Right cardiac atrium (tissue), 5 donors: ENCODE measurements around the gene NOC4L. TPM values are rescaled to one million over a fixed set of nuclear protein-coding genes. Genes with fewer than 3 reads are reported as not detected.

Source experiments
- ATAC-seq, 2 donors: fragments of 200-7000 bp; cut with Tn5 transposase; one replicate each; pipeline versions ENCODE4 v1.8.0 to v1.9.1; 2020; ENCODE audit warnings: moderate library complexity in 2 of 2, mild to moderate bottlenecking in 1 of 2
- DNase-seq, 3 donors: peaks; one replicate each; pipeline ENCODE4 v3.0.0-alpha.2; 2020
- H3K27ac ChIP-seq: one replicate; pipeline ENCODE4 v1.5.1; 2013; ENCODE audit warnings: mild to moderate bottlenecking, low read length, control low read depth, moderate library complexity
- H3K27me3 ChIP-seq: one replicate; pipeline ENCODE4 v1.6.1; 2013; ENCODE audit not compliant: control insufficient read depth, insufficient read depth
- H3K4me1 ChIP-seq: one replicate; pipeline ENCODE4 v1.6.1; 2013; ENCODE audit warnings: low read length; ENCODE audit not compliant: control insufficient read depth, insufficient read depth
- H3K4me3 ChIP-seq: one replicate; pipeline ENCODE4 v1.5.1; 2013; ENCODE audit warnings: low read length, control low read depth
- H3K9me3 ChIP-seq: one replicate; pipeline ENCODE4 v1.6.1; 2013; ENCODE audit warnings: low read length; ENCODE audit not compliant: control insufficient read depth
- WGBS: extraction: QIAGEN DNeasy Blood & Tissue Kit; methylation state at CpG from one replicate; pipeline ENCODE4 v1.1.7; 2013; 5-methylcytosine and 5-hydroxymethylcytosine counted together
- intact Hi-C, 4 donors: fragments of 100-400 bp; cut with DNase I; formaldehyde crosslinking; loops; one replicate each; pipeline versions ENCODE4 v1.11.0 to v1.14.0; 2022 to 2023
- polyA plus RNA-seq: library from polyadenylated mRNA; stranded (reverse); fragments of 200-250 nt; gene quantifications from one replicate; pipeline ENCODE4 v1.2.3, GENCODE V29; 2013
- total RNA-seq, 4 donors: library from RNA; stranded (reverse); fragmentation: NEBNext Ultra II Directional; extraction: Animal tissue kit (Norgen Biotek cat#: 25700); gene quantifications; one replicate each; pipeline ENCODE4 v1.2.1, GENCODE V29; 2021
- donor health status: healthy with polysubstance abuse.
- donor health status: DM: no; HTN: yes; CAD: no.
- donor health status: DM: no; HTN: no; CAD: no.
- donor health status: DM: no; HTN: yes; CAD: no; lungs with severe emphysema.
- donor health status: DM: yes; HTN: yes; CAD: no.

The NOC4L gene
- total and polyA plus RNA-seq, 5 donors = 7.7 to 11.0 (median 9.3) TPM

- no peak for DNase-seq
- no peak overlapping the region for H3K4me3 ChIP-seq
These were observed 35.9 kb upstream of the NOC4L start for GRCh38 chr12:132108211-132108832.

DNA sequence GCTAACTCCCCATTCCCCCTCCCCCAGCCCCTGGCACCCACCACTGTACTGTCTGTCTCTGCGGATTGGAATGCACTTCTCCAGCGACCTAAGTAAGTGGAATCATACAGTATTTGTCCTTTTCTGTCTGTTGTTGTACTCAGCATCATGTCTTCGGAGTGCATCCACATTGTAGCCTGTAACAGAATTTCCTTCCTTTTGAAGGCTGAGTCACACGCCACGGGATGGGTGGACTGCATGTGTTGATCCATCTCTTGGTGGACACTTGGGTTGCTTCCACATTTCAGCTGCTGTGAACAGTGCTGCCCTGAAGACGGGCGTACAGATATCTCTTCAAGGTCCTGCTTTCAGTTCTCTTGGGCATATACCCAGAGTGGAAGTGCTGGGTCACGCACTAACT is 34.5 kb upstream of the NOC4L start:
- ATAC-seq (no peak), DNase-seq (no peak)
- Histone ChIP-seq H3K9me3 (no peaks in the 10 kb centered on the region), H3K4me1 (no peaks in the 10 kb centered on the region), H3K27ac (no peak overlapping the region), H3K4me3 (no peak overlapping the region), H3K27me3 (no peaks in the 10 kb centered on the region)
- intact Hi-C loops = no loop called here
- WGBS = 89% methylated on average over 8 of the region's 8 CpGs

More at GRCh38 chr12:132108211-132108832, 35.9 kb upstream of the NOC4L start:
- WGBS = 83% methylated on average over 16 of the region's 16 CpGs
- no peaks in the 10 kb centered on the region for H3K9me3 ChIP-seq
- H3K4me1 ChIP-seq = no peaks in the 10 kb centered on the region
- ATAC-seq = no peak
- intact Hi-C loops = no loop called here
- H3K27ac ChIP-seq = no peak overlapping the region
- no peaks in the 10 kb centered on the region for H3K27me3 ChIP-seq

GRCh38 chr12:132110677-132111076 is 33.6 kb upstream of the NOC4L start:
- intact Hi-C loops = no loop called here
- 95% methylated on average over 3 of the region's 3 CpGs for WGBS
- ATAC-seq = no peak
- no peak for DNase-seq
- H3K27ac ChIP-seq = no peak overlapping the region
- no peak overlapping the region for H3K4me3 ChIP-seq
- H3K9me3 ChIP-seq = no peaks in the 10 kb centered on the region
- H3K4me1 ChIP-seq = no peaks in the 10 kb centered on the region
- H3K27me3 ChIP-seq = no peaks in the 10 kb centered on the region

DNA sequence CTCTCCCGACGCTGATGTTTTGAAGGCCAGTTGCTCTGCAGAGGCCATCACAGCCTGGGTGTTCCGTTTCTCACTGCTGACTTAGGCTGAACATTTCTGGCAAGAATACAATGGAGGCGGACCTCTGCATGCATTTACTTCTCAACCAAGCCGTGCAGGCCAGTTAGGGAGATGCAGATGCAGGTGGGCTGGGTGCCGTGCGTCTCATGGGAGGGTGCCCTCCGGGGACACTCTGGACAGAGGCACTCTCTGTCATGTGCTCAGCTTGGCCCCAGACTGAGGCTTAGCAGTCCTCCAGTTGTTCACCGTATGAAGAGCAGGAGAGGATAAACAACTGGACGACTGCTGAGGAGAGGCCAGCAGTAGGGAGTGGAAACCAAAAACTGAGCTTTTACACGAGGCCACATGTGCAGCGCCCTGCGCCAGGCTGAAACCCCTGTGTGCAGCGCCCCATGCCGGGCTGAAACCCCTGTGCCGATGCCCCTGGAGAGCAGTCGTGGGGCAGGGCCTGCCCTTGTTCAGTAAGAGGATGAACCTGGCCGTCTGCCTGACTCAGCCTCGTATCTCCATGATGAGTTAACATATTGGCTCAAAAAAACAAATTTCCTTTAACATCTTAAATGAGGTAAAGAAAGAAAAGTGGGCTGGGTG is 32.5 kb upstream of the NOC4L start:
- intact Hi-C loops = no loop called here
- no peak for ATAC-seq

DNA sequence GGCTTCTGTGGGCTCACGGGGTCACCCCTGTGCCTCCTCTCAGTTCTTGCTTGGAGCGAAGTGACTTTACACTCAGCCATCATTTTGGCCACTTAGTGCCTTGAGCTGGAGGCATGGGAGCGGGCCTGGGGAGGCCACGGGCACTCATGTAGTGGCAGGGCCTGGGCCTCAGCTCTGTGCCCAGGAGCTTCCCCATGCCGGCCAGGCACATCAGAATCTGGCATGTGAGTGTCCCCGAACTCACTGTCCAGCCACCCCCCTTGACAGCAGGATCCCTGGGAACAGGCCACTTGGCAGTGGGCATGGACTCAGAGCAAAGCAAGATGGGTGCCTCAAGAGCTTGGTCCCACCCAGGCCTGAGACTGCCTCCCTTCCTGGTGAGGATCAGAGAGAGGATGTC is 29.6 kb upstream of the NOC4L start:
- 98% methylated on average over 6 of the region's 6 CpGs for WGBS
- Histone ChIP-seq H3K9me3 (no peaks in the 10 kb centered on the region), H3K27ac (no peak overlapping the region), H3K4me3 (no peak overlapping the region), H3K27me3 (no peaks in the 10 kb centered on the region), H3K4me1 (no peaks in the 10 kb centered on the region)
- intact Hi-C loops = no loop called here
- no peak for ATAC-seq
- DNase-seq = no peak

More for the DNA sequence above, 32.5 kb upstream of the NOC4L start:
- Histone ChIP-seq H3K4me3 (no peak overlapping the region), H3K4me1 (no peaks in the 10 kb centered on the region), H3K9me3 (no peaks in the 10 kb centered on the region), H3K27me3 (no peaks in the 10 kb centered on the region), H3K27ac (no peak overlapping the region)
- 87% methylated on average over 19 of the region's 19 CpGs for WGBS
- DNase-seq = no peak

GRCh38 chr12:132115500-132115899 is 28.8 kb upstream of the NOC4L start:
- H3K4me1 ChIP-seq = no peaks in the 10 kb centered on the region
- WGBS = 96% methylated on average over 9 of the region's 9 CpGs
- ATAC-seq (no peak), DNase-seq (no peak)
- H3K4me3 ChIP-seq = no peak overlapping the region
- no peak overlapping the region for H3K27ac ChIP-seq
- no peaks in the 10 kb centered on the region for H3K27me3 ChIP-seq
- no peaks in the 10 kb centered on the region for H3K9me3 ChIP-seq
- intact Hi-C loops = no loop called here

- no peak overlapping the region for H3K4me3 ChIP-seq
- no peak overlapping the region for H3K27ac ChIP-seq
- no peaks in the 10 kb centered on the region for H3K9me3 ChIP-seq
- H3K27me3 ChIP-seq = no peaks in the 10 kb centered on the region
- intact Hi-C loops = no loop called here
- ATAC-seq (peak; percentile 20 to 36), DNase-seq (peak in 1 of 3 donors; percentile 45)
- no peaks in the 10 kb centered on the region for H3K4me1 ChIP-seq
- WGBS = 97% methylated on average over 58 of the region's 58 CpGs
These were observed 27.3 kb upstream of the NOC4L start for GRCh38 chr12:132116709-132117557.

GRCh38 chr12:132117558-132117875 is 26.7 kb upstream of the NOC4L start:
- H3K27ac ChIP-seq = no peak overlapping the region
- no peaks in the 10 kb centered on the region for H3K9me3 ChIP-seq
- no peaks in the 10 kb centered on the region for H3K27me3 ChIP-seq
- no peak for DNase-seq
- no peak overlapping the region for H3K4me3 ChIP-seq
- 93% methylated on average over 10 of the region's 10 CpGs for WGBS
- intact Hi-C loops = no loop called here
- no peaks in the 10 kb centered on the region for H3K4me1 ChIP-seq
- ATAC-seq = peak; percentile 19 to 26

- Histone ChIP-seq H3K27me3 (no peaks in the 10 kb centered on the region), H3K27ac (no peak overlapping the region), H3K9me3 (no peaks in the 10 kb centered on the region), H3K4me3 (no peak overlapping the region), H3K4me1 (no peaks in the 10 kb centered on the region)
- ATAC-seq (no peak), DNase-seq (no peak)
- intact Hi-C loops = no loop called here
- 93% methylated on average over 22 of the region's 22 CpGs for WGBS
These were observed 25.4 kb upstream of the NOC4L start for GRCh38 chr12:132118876-132119275.

DNA sequence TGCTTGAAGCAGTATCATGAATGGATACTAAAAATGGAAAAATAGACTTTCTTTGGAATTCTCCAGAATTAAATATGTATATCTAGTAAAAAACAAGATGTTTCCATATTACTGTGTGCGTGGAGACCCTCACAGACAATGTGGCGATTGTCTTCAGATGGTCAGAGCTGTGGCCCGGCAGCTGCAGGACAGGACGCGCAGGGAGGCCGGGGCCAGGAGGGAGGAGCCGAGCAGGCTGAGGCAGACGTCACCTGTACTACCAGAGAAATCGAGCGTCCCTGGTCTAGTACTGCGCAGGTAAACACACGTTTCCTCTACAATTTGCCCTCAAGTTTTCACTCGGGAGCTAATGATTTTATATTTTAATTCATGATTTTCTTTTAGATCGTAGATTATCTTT is 23.0 kb upstream of the NOC4L start:
- no peaks in the 10 kb centered on the region for H3K27me3 ChIP-seq
- no peak overlapping the region for H3K27ac ChIP-seq
- DNase-seq (no peak), ATAC-seq (no peak)
- no peaks in the 10 kb centered on the region for H3K9me3 ChIP-seq
- H3K4me1 ChIP-seq = no peaks in the 10 kb centered on the region
- no peak overlapping the region for H3K4me3 ChIP-seq
- intact Hi-C loops = no loop called here
- 95% methylated on average over 14 of the region's 14 CpGs for WGBS

DNA sequence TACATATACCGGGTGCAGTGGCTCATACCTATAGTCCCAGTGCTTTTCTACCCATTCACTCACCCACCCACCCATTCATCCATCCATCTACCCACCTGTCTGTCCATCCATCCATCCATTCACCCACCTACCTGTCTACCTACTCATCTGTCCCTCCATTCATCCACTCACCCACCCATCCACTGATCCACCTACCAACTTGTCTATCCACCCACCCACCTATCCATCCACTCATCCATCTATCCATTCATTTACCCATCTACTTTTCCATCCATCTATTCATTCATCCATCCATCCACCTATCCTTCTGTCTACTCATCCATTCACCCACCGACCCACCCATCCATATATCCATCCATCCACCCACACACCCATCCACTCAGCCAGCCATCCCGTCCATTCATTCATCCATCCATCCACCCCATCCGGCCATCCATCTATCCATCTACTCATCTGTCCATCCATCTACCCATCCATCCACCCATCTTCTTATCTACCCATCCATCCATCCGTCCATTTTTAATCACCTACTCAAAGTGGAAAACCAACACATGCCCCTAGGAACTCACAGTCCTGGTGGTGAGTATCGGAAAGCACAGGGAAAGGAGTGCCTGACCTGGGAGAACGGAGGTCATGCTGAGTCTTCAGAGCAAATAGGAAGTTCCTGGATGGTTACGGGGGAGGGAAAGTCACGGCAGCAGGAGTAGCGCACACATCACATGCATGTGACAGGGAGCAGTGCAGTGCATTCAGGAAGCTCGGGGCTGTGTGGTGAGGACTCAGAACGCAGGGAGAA is 20.1 kb upstream of the NOC4L start:
- WGBS = 96% methylated on average over 12 of the region's 12 CpGs
- DNase-seq (no peak), ATAC-seq (no peak)
- intact Hi-C loops = no loop called here
- Histone ChIP-seq H3K9me3 (no peaks in the 10 kb centered on the region), H3K27ac (no peak overlapping the region), H3K4me3 (no peak overlapping the region), H3K4me1 (no peaks in the 10 kb centered on the region), H3K27me3 (no peaks in the 10 kb centered on the region)
